HEK293 (cell line): ENCODE results near the gene BLVRB.

Experiments
- CTCF ChIA-PET: fragments of 350-600 bp; formaldehyde crosslinking; extraction: SDS; loops from one replicate; lab custom pipeline; 2021; ENCODE audit warnings: antibody characterized with exemption; lab: Yijun Ruan, JAX
- POLR2A ChIA-PET: fragments of 300-600 bp; formaldehyde crosslinking; extraction: SDS; loops from one replicate; lab custom pipeline; 2020; ENCODE audit warnings: antibody characterized with exemption, inconsistent platforms; lab: Yijun Ruan, JAX
- H3K27ac ChIP-seq: fragments of 200-500 bp; sonication (Bioruptor generic); 2 replicates; pipeline ENCODE4 v1.5.1; 2014; ENCODE audit warnings: low read depth, low read length, control low read depth, inconsistent platforms; ENCODE audit errors: extremely low read depth
- H3K36me3 ChIP-seq, 2 experiments: fragments of 200-500 bp in 1 of 2; sonication (Bioruptor generic) in 1 of 2; 1 replicate in 1 of 2; 2 replicates in 1 of 2; pipeline ENCODE4 v1.5.1; 2014 to 2017; ENCODE audit warnings: inconsistent platforms in 2 of 2, low read length in 2 of 2; ENCODE audit not compliant: control insufficient read depth in 2 of 2, insufficient read depth in 1 of 2
- H3K4me1 ChIP-seq: fragments of 200-500 bp; sonication (Bioruptor generic); 2 replicates; pipeline ENCODE4 v1.5.1; 2014; ENCODE audit warnings: mild to moderate bottlenecking, low read length, inconsistent platforms; ENCODE audit not compliant: control insufficient read depth, insufficient read depth
- H3K4me3 ChIP-seq: 2 replicates; pipeline ENCODE4 v1.5.1; 2011; ENCODE audit warnings: low read depth, mild to moderate bottlenecking, control low read depth, low read length, moderate library complexity
- H3K9me3 ChIP-seq: fragments of 200-500 bp; sonication (Bioruptor generic); 2 replicates; pipeline ENCODE4 v1.5.1; 2014; ENCODE audit warnings: low read depth, low read length, inconsistent platforms; ENCODE audit not compliant: control insufficient read depth, insufficient read depth
- KLF1 ChIP-seq: fragments of 450-650 bp; formaldehyde crosslinking; IDR thresholded peaks from 2 replicates; pipeline ENCODE4 v1.5.1; 2016; ENCODE audit warnings: missing biosample characterization, missing genetic modification characterization
- PRDM6 ChIP-seq: fragments of 450-650 bp; formaldehyde crosslinking; IDR thresholded peaks from 2 replicates; pipeline ENCODE4 v1.5.1; 2017; ENCODE audit warnings: missing biosample characterization, missing genetic modification characterization
- SCRT1 ChIP-seq: fragments of 450-650 bp; formaldehyde crosslinking; IDR thresholded peaks from 2 replicates; pipeline ENCODE4 v1.5.1; 2016; ENCODE audit warnings: missing biosample characterization, missing genetic modification characterization, borderline replicate concordance
- ZBTB26 ChIP-seq: fragments of 450-650 bp; formaldehyde crosslinking; optimal IDR thresholded peaks from 2 replicates; pipeline ENCODE3; 2016; ENCODE audit warnings: missing biosample characterization, mild to moderate bottlenecking, missing genetic modification characterization
- ZEB2 ChIP-seq: fragments of 450-650 bp; formaldehyde crosslinking; IDR thresholded peaks from 2 replicates; pipeline ENCODE4 v1.5.1; 2016; ENCODE audit warnings: missing biosample characterization, missing genetic modification characterization
- ZNF114 ChIP-seq: fragments of 450-650 bp; formaldehyde crosslinking; IDR thresholded peaks from 2 replicates; pipeline ENCODE4 v1.5.0; 2017; ENCODE audit warnings: missing biosample characterization, missing genetic modification characterization
- ZNF138 ChIP-seq: fragments of 450-650 bp; formaldehyde crosslinking; IDR thresholded peaks from 2 replicates; pipeline ENCODE4 v1.5.1; 2016; ENCODE audit warnings: missing biosample characterization, missing genetic modification characterization, borderline replicate concordance
- ZNF239 ChIP-seq: fragments of 450-650 bp; formaldehyde crosslinking; IDR thresholded peaks from 2 replicates; pipeline ENCODE4 v1.5.1; 2016; ENCODE audit warnings: missing biosample characterization, missing genetic modification characterization
- ZNF280C ChIP-seq: fragments of 450-650 bp; formaldehyde crosslinking; IDR thresholded peaks from 2 replicates; pipeline ENCODE4 v1.5.1; 2016; ENCODE audit warnings: missing biosample characterization, missing genetic modification characterization
- ZNF544 ChIP-seq: fragments of 450-650 bp; formaldehyde crosslinking; IDR thresholded peaks from 2 replicates; pipeline ENCODE4 v1.5.0; 2017; ENCODE audit warnings: missing biosample characterization, missing genetic modification characterization
- ZNF747 ChIP-seq: fragments of 450-650 bp; formaldehyde crosslinking; IDR thresholded peaks from 2 replicates; pipeline ENCODE4 v1.5.1; 2016; ENCODE audit warnings: missing biosample characterization, missing genetic modification characterization
- ZNF843 ChIP-seq: fragments of 450-650 bp; formaldehyde crosslinking; IDR thresholded peaks from 2 replicates; pipeline ENCODE4 v1.5.1; 2016; ENCODE audit warnings: missing biosample characterization, missing genetic modification characterization
- TF ChIP-seq, protein P1 (sequence below): fragments of 450-650 bp; formaldehyde crosslinking; IDR thresholded peaks from 2 replicates; pipeline ENCODE4 v1.5.1; 2016; ENCODE audit warnings: missing biosample characterization, missing genetic modification characterization
- TF ChIP-seq, protein P2 (sequence below): fragments of 450-650 bp; formaldehyde crosslinking; IDR thresholded peaks from 2 replicates; pipeline ENCODE4 v1.5.1; 2016; ENCODE audit warnings: missing biosample characterization, missing genetic modification characterization

Gene BLVRB

GRCh38 chr19:40403262-40403984 is 62.1 kb downstream of the BLVRB start (continued):
- no peak for TF ChIP-seq ZBTB26
- peak; percentile 49; the same call in 1 of the 2 replicates for TF ChIP-seq ZEB2 (tag by site-specific recombination)
- TF ChIP-seq, all 188 proteins: peak for 49

DNA sequence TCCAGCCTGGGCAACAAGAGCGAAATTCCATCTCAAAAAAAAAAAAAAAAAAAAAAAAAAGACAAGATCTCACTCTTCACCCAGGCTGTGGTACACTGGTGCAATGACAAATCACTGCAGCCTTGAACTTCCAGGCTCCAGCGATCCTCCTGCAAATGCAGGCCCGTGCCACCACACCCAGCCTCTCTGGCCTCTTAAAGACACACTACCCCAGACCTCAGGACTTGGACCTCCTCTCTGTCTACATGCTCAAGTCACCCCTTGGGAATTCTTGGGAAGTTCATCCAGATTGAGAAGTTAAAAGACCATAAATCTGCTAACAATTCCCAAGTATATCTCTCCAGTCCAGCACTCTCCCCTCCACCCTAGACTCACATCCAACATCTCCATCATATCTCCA is 65.0 kb downstream of the BLVRB start:
- ChIA-PET POLR2A (interaction anchor here (0.6 to 1.2 kb wide), 3 partner anchors 21 to 35 kb away, joined by 3 to 6 read pairs (median 3); no protein-coding TSS in a partner anchor), CTCF (interaction anchor here (0.7 to 4.3 kb wide), 3 partner anchors 9 to 92 kb away, joined by 3 to 40 read pairs (median 5); no protein-coding TSS in a partner anchor)
- Histone ChIP-seq H3K4me1 (peaks cover 9% of the 10 kb centered on the region), H3K27ac (no peak overlapping the region), H3K36me3 (no peaks in the 10 kb centered on the region; a peak in 1 of 3 replicates), H3K9me3 (no peaks in the 10 kb centered on the region), H3K4me3 (no peak overlapping the region)
- TF ChIP-seq, protein P1, sequence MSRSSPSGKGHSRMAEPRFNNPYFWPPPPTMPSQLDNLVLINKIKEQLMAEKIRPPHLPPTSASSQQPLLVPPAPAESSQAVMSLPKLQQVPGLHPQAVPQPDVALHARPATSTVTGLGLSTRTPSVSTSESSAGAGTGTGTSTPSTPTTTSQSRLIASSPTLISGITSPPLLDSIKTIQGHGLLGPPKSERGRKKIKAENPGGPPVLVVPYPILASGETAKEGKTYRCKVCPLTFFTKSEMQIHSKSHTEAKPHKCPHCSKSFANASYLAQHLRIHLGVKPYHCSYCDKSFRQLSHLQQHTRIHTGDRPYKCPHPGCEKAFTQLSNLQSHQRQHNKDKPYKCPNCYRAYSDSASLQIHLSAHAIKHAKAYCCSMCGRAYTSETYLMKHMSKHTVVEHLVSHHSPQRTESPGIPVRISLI (tag by site-specific recombination), result peak; percentile 9; the same call in 1 of the 2 replicates
- TF ChIP-seq ZNF843 (tag by site-specific recombination) (no peak), PRDM6 (no peak), SCRT1 (tag by site-specific recombination) (no peak), ZNF114 (tag by site-specific recombination) (no peak), ZNF280C (no peak), ZNF239 (tag by site-specific recombination) (no peak), ZNF544 (tag by site-specific recombination) (no peak), ZNF747 (tag by site-specific recombination) (no peak), KLF1 (tag by site-specific recombination) (0 out of 2 replicates have a peak, but pooled peaks have one; percentile 22), ZNF138 (tag by site-specific recombination) (no peak)
- TF ChIP-seq, protein P2, sequence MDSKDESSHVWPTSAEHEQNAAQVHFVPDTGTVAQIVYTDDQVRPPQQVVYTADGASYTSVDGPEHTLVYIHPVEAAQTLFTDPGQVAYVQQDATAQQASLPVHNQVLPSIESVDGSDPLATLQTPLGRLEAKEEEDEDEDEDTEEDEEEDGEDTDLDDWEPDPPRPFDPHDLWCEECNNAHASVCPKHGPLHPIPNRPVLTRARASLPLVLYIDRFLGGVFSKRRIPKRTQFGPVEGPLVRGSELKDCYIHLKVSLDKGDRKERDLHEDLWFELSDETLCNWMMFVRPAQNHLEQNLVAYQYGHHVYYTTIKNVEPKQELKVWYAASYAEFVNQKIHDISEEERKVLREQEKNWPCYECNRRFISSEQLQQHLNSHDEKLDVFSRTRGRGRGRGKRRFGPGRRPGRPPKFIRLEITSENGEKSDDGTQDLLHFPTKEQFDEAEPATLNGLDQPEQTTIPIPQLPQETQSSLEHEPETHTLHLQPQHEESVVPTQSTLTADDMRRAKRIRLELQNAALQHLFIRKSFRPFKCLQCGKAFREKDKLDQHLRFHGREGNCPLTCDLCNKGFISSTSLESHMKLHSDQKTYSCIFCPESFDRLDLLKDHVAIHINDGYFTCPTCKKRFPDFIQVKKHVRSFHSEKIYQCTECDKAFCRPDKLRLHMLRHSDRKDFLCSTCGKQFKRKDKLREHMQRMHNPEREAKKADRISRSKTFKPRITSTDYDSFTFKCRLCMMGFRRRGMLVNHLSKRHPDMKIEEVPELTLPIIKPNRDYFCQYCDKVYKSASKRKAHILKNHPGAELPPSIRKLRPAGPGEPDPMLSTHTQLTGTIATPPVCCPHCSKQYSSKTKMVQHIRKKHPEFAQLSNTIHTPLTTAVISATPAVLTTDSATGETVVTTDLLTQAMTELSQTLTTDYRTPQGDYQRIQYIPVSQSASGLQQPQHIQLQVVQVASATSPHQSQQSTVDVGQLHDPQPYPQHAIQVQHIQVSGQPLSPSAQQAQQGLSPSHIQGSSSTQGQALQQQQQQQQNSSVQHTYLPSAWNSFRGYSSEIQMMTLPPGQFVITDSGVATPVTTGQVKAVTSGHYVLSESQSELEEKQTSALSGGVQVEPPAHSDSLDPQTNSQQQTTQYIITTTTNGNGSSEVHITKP (tag by site-specific recombination), result 0 out of 2 replicates have a peak, but pooled peaks have one; percentile 20
